Measurements from ENCODE around the gene PBX1. TPM values are rescaled to one million over a fixed set of nuclear protein-coding genes. Genes with fewer than 3 reads are reported as not detected.

Gene PBX1
- total RNA-seq, 2 experiments from 2014 or later: 0.18 to 0.37 TPM

GRCh38 chr1:164712131-164713036 lies 153.4 kb downstream of the PBX1 start:
- CTCF ChIA-PET: interaction anchor here (0.5 kb wide), 1 partner anchor 222 kb away, joined by 4 read pairs; no protein-coding TSS in a partner anchor
- H3K36me3 Mint-ChIP-seq (ENCODE audit: low read depth): no peaks in the 10 kb centered on the region
- peaks cover 2% of the 10 kb centered on the region for H3K4me1 Mint-ChIP-seq
- DNase-seq: no peak
- POLR2A ChIA-PET: no interaction called here
- ATAC-seq: no peak
- no peaks in the 10 kb centered on the region for H3K9me3 Mint-ChIP-seq (ENCODE audit: low read depth)
- intact Hi-C loops (cut with DNase I, micrococcal nuclease): no loop called here
- no peak overlapping the region for H3K4me3 Mint-ChIP-seq
- no peak overlapping the region for H3K27ac Mint-ChIP-seq
- H3K27me3 Mint-ChIP-seq: peaks cover 6% of the 10 kb centered on the region

GRCh38 chr1:164713456-164714207 lies 154.6 kb downstream of the PBX1 start:
- Mint-ChIP-seq H3K36me3 (ENCODE audit: low read depth) (no peaks in the 10 kb centered on the region), H3K4me1 (peaks cover 2% of the 10 kb centered on the region), H3K4me3 (no peak overlapping the region), H3K27me3 (peaks cover 5% of the 10 kb centered on the region), H3K9me3 (ENCODE audit: low read depth) (no peaks in the 10 kb centered on the region), H3K27ac (no peak overlapping the region)
- intact Hi-C loops (cut with DNase I, micrococcal nuclease): no loop called here
- CTCF ChIA-PET: no interaction called here
- POLR2A ChIA-PET: no interaction called here
- DNase-seq (no peak), ATAC-seq (no peak)

DNA sequence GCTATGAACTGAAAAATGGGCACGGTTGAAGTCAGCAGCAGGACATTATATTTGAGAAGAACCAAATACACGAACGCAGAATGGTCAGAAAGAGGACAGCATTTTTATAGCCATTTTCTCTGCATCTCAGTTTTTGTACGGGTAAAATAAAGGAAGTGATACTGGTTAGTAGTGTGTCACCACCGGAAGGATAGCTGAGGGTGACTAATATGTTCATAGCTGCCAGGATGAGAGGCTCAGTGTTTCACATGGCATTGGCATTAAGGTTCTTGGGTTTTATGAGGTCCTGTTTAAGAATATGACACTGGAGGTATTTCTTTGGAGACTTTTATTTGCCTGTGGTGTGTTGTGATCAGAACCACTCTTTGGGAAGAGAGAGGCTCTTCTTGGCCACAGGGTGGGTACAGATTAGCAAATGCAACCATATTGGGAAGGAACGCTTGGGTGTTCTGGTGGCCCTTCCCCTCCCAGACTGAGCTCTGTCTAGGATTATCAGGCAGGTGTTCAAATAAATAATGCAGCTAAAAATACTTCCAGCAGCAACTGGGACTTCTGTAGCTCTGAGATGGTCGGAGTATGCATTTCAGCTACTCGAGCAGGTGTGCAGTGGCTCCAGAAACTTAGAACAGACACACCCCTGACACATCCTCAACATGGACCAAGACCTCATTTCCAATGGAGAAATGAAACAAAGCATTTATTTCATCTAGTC lies 158.2 kb downstream of the PBX1 start:
- peaks cover 6% of the 10 kb centered on the region for H3K4me1 Mint-ChIP-seq
- ChIA-PET CTCF (interaction anchor here (0.6 kb wide), 1 partner anchor 675 kb away, joined by 3 read pairs; no protein-coding TSS in a partner anchor), POLR2A (interaction anchor here (0.6 kb wide), 1 partner anchor 122 kb away, joined by 3 read pairs; no protein-coding TSS in a partner anchor)
- ATAC-seq: peak; percentile 74
- DNase-seq: no peak
- H3K27me3 Mint-ChIP-seq: peaks cover 5% of the 10 kb centered on the region
- no peak overlapping the region for H3K27ac Mint-ChIP-seq
- intact Hi-C loops (cut with DNase I, micrococcal nuclease): no loop called here
- no peak overlapping the region for H3K4me3 Mint-ChIP-seq
- H3K36me3 Mint-ChIP-seq (ENCODE audit: low read depth): no peaks in the 10 kb centered on the region
- peaks cover 2% of the 10 kb centered on the region for H3K9me3 Mint-ChIP-seq (ENCODE audit: low read depth)

- no peak overlapping the region for H3K4me3 Mint-ChIP-seq
- no peak for ATAC-seq
These were observed 159.8 kb downstream of the PBX1 start for GRCh38 chr1:164718821-164719220.

DNA sequence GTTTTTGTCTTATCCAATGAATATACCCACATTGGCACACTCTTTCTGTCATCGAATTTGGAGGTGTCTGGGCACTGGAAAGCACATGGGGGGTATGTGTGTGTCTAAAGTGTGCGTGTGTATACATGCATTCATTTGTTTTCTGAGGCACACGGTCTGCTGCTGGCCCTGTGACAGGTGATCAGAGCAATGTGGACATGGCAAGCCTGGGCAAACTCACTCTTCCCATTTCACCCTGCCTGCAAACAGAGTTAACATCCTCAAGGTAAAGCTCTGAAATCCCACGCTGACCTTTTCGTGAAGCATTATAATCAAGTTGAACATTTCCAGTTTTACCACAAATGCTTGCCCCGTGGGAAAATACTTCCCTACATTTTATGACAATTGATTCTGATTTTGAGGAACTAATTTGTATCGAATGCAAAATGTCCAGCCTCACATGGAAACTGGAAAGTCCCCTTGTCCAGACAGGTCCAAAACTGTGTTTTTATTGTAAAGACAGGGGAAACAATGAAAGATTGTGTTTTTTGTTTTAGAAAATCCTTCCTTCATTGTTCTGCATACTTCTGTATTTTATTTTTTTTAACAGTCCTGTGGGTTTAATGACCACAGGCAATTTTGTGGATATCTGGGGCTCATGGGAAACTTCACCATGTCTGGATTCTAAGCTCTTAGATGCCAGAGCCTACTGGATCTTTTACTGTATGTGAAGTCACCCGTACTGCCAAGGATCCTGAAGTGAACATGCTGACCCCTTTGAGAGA lies 160.9 kb downstream of the PBX1 start:
- ChIA-PET CTCF (interaction anchor here (1.6 kb wide), 1 partner anchor 68 kb away, joined by 3 read pairs; no protein-coding TSS in a partner anchor), POLR2A (no interaction called here)
- ATAC-seq (no peak), DNase-seq (no peak)
- H3K27me3 Mint-ChIP-seq: peaks cover 7% of the 10 kb centered on the region
- intact Hi-C loops (cut with DNase I, micrococcal nuclease): no loop called here
- H3K4me1 Mint-ChIP-seq: peaks cover 6% of the 10 kb centered on the region
- no peaks in the 10 kb centered on the region for H3K36me3 Mint-ChIP-seq (ENCODE audit: low read depth)
- peaks cover 2% of the 10 kb centered on the region for H3K9me3 Mint-ChIP-seq (ENCODE audit: low read depth)
- no peak overlapping the region for H3K27ac Mint-ChIP-seq
- no peak overlapping the region for H3K4me3 Mint-ChIP-seq

More at GRCh38 chr1:164718821-164719220, 159.8 kb downstream of the PBX1 start:
- Mint-ChIP-seq H3K4me1 (peaks cover 6% of the 10 kb centered on the region), H3K9me3 (ENCODE audit: low read depth) (peaks cover 2% of the 10 kb centered on the region), H3K36me3 (ENCODE audit: low read depth) (no peaks in the 10 kb centered on the region), H3K27me3 (peaks cover 7% of the 10 kb centered on the region), H3K27ac (no peak overlapping the region)
- POLR2A ChIA-PET: no interaction called here
- no peak for DNase-seq
- CTCF ChIA-PET: interaction anchor here (1.6 kb wide), 1 partner anchor 69 kb away, joined by 3 read pairs; no protein-coding TSS in a partner anchor
- intact Hi-C loops (cut with DNase I, micrococcal nuclease): no loop called here

DNA sequence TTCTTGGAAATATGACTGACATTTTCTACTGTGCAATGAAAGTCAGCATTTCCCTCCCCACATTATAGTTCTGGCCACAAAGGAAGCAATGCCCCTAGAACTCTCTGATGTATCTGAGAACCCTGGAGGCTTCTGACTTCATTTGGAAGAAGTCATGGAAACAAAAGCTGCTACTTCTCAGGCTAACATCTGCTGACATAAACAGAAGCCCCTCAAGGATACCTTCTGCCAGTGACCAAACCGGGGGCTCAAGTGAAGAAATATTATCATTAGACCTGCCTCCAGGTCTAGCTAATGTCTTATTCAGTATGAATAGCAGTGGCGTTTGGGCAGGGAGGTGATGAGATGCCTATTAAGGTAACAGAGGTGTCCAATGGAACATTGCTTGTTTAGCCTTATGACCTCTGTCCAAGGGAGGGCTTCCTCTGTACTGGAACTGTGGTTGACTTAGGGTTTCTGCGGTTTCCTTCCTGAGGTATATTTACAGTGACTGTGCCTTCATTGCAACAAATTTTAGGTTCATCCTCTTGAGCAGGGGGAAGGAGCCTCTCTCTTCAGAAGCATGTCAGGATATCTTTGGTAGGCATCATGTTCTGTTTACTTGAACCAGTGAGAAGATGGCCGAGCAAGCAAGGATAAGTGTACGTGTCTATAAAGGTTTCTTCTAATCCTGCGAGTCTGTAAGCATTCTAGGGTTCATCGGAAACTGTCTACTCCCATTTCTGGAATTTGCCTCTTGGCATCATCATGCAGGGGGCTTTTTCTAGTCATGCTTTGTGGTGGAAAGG lies 161.7 kb downstream of the PBX1 start:
- H3K36me3 Mint-ChIP-seq (ENCODE audit: low read depth): no peaks in the 10 kb centered on the region
- ATAC-seq: no peak
- peaks cover 6% of the 10 kb centered on the region for H3K4me1 Mint-ChIP-seq

DNA sequence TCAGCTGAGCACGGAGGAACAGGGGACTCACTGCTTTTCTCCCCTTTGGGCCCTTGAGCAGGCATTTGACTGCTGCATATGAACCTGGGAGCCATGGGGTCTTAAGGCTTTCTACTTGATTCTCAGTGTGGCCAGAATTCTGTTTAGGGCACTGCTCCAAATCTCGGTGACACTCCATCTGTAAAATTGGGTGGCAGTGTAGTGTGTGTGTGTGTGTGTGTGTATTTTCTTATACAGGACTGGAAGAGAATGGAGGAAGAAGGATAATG lies 162.2 kb downstream of the PBX1 start:
- Mint-ChIP-seq H3K9me3 (ENCODE audit: low read depth) (peaks cover 2% of the 10 kb centered on the region), H3K36me3 (ENCODE audit: low read depth) (no peaks in the 10 kb centered on the region), H3K27ac (no peak overlapping the region), H3K27me3 (peaks cover 4% of the 10 kb centered on the region), H3K4me3 (no peak overlapping the region), H3K4me1 (peaks cover 6% of the 10 kb centered on the region)
- intact Hi-C loops (cut with DNase I, micrococcal nuclease): no loop called here
- DNase-seq (no peak), ATAC-seq (no peak)
- ChIA-PET POLR2A (no interaction called here), CTCF (no interaction called here)

More for the DNA sequence above, 161.7 kb downstream of the PBX1 start:
- ChIA-PET CTCF (no interaction called here), POLR2A (no interaction called here)
- Mint-ChIP-seq H3K4me3 (no peak overlapping the region), H3K27me3 (peaks cover 4% of the 10 kb centered on the region), H3K9me3 (ENCODE audit: low read depth) (peaks cover 2% of the 10 kb centered on the region), H3K27ac (no peak overlapping the region)
- no peak for DNase-seq
- intact Hi-C loops (cut with DNase I, micrococcal nuclease): no loop called here

DNA sequence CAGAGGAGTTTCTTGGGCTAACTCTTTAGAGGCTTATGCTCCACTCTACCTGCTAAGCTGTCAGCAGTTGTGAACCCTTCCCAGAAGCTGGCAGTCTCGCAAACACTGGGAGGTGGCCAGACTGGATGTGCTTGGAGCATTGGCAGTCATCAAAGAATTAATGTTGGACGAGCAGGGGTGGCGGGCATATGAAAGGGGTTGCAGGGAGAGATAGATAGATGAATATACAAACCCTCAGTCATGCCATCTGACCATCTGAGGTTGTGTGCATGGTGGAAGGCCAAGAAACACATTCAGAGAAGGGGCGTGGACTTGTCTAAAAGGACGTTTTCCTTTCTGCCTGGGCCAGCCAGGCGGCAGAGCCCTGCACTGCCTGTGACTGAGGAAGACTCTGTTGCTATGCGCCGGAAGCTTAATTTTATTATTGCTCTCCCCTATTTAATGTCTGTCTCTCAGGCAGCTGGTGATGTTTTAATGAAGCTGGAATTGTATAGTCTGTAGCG lies 164.4 kb downstream of the PBX1 start:
- H3K4me3 Mint-ChIP-seq: no peak overlapping the region
- no peak for ATAC-seq
- peaks cover 4% of the 10 kb centered on the region for H3K4me1 Mint-ChIP-seq
- POLR2A ChIA-PET: no interaction called here
- DNase-seq: no peak
- intact Hi-C loops (cut with DNase I, micrococcal nuclease): no loop called here
- no peak overlapping the region for H3K27ac Mint-ChIP-seq
- peaks cover 2% of the 10 kb centered on the region for H3K9me3 Mint-ChIP-seq (ENCODE audit: low read depth)
- H3K27me3 Mint-ChIP-seq: peaks cover 4% of the 10 kb centered on the region
- H3K36me3 Mint-ChIP-seq (ENCODE audit: low read depth): no peaks in the 10 kb centered on the region
- CTCF ChIA-PET: no interaction called here

DNA sequence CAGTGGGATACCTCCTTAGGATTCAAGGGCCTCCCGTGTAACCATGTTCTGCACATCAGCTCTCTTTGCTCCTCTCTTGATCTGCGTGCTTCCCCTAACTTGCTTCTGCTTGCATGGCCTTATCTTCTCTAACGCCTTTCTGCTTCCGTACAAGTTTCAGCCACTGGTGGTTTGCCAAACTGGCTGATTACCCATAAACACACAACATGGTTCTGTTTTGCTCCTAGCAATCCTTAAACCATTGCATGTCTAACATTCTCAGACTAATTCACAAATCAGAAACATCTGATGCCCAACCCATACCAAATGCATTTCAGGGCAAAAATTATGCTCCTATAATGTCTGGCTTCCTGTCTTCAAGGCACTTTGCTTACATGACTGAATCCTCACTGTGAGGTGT lies 166.4 kb downstream of the PBX1 start:
- H3K4me1 Mint-ChIP-seq: peaks cover 4% of the 10 kb centered on the region
- POLR2A ChIA-PET: no interaction called here
- CTCF ChIA-PET: interaction anchor here (0.6 kb wide), 1 partner anchor 14 kb away, joined by 3 read pairs; no protein-coding TSS in a partner anchor
- peaks cover 4% of the 10 kb centered on the region for H3K27me3 Mint-ChIP-seq
- ATAC-seq (no peak), DNase-seq (no peak)
- no peak overlapping the region for H3K27ac Mint-ChIP-seq
- no peaks in the 10 kb centered on the region for H3K9me3 Mint-ChIP-seq (ENCODE audit: low read depth)
- H3K4me3 Mint-ChIP-seq: no peak overlapping the region
- H3K36me3 Mint-ChIP-seq (ENCODE audit: low read depth): no peaks in the 10 kb centered on the region
- intact Hi-C loops (cut with DNase I, micrococcal nuclease): no loop called here

- no peak overlapping the region for H3K27ac Mint-ChIP-seq
- ATAC-seq (no peak), DNase-seq (no peak)
- H3K36me3 Mint-ChIP-seq (ENCODE audit: low read depth): no peaks in the 10 kb centered on the region
- peaks cover 4% of the 10 kb centered on the region for H3K27me3 Mint-ChIP-seq
- CTCF ChIA-PET: no interaction called here
- POLR2A ChIA-PET: no interaction called here
- intact Hi-C loops (cut with DNase I, micrococcal nuclease): no loop called here
- no peak overlapping the region for H3K4me3 Mint-ChIP-seq
- H3K9me3 Mint-ChIP-seq (ENCODE audit: low read depth): no peaks in the 10 kb centered on the region
- no peaks in the 10 kb centered on the region for H3K4me1 Mint-ChIP-seq
These were observed 167.3 kb downstream of the PBX1 start for GRCh38 chr1:164726235-164726634.

Data from activated CD4-positive, alpha-beta T cell treated with anti-CD3 and anti-CD28 coated beads for 36 hours (primary cell).